Midbrain (tissue), 1 donor: ENCODE results near the gene CD109.

Experiments used
- DNase-seq: peaks from one replicate; lab custom pipeline; 2025; lab: John Stamatoyannopoulos, UW

Gene CD109

DNA sequence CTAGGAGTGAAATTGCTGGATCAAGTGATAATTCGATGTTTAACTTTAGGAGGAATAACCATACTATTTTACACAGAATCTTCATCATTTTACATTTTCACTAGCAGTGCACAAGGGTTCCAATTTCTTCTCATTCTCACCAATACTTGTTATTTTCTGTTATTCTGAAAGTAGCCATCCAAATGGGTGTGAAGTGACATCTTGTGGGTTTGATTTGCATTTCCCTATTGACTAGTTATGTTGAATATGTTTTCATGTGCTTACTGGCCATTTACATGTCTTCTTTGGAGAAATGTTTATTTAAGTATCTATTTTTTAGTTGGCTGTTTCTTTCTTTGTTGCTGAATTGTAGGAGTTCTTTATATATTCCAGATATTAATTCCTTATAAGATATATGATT is 164.3 kb downstream of the CD109 start:
- DNase-seq = no peak

DNA sequence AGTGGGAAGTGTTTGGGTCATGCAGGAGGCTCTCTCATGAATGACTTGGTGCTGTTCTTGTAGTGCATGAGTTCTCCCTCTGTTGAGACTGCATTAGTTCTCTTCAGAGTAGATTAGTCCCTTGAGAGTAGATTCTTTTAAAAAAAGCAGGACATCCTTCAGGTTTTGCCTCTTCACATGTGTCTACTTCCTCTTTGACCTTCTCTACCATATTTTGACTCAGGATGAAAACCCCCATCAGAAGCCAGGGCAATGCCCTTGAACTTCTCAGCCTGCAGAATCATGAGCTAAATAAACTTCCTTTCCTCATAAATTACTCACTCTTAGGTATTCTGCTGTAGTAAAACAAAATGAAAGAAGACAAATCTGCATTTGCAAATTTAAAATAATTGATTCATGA is 170.3 kb downstream of the CD109 start:
- no peak for DNase-seq

- DNase-seq = no peak
These were observed 171.4 kb downstream of the CD109 start for GRCh38 chr6:73867411-73867810.

DNA sequence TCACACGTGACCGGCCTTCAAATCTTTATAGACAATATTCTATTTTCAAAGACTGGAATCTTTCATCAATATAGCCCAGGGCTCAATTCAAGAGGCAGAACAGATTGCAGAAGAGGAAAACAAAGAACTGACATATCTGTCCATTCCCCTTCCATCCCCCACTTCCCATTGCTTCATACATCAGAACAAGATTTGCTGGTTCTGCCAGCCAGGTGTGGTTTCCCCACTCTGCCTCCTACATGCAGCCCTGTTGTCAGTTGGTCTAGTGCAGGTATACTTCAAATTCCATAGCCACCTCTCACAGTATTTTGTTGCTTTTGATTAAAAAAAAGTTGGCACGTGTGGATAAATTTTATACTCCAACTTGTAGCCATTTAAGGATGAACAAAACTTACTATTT is 174.9 kb downstream of the CD109 start:
- DNase-seq = no peak

DNA sequence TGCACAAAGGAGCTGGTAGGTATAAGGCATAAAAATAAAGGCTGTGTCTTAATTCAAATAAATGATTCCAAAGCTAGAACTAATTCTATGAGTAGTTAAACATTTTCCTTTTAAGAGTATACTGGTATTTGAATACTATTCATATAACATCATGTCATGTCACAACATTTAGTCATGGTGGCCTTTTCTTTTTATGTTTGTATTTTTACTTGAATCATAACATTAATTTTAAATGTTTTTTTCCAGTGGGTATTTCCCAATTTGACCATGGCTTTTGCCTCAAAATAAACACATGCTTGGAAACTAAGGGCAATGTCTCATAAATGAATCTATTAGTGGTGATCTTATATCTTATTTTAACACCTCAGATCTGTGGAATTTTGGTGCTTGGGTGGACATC is 177.1 kb downstream of the CD109 start:
- no peak for DNase-seq
